ENCODE measurements around the gene TTLL4. TPM values are rescaled to one million over a fixed set of nuclear protein-coding genes. Genes with fewer than 3 reads are reported as not detected.
A peak's percentile ranks its signal among the peaks of the same experiment; 100 is the strongest.

Gene TTLL4
- total RNA-seq, 4 donors from 2014 or later = 18.9 to 43.5 (median 25.2) TPM

- no peak overlapping the region for H3K27ac ChIP-seq
- H3K9me3 ChIP-seq = no peaks in the 10 kb centered on the region
- no peaks in the 10 kb centered on the region for H3K27me3 ChIP-seq
- no peak for DNase-seq (ENCODE audit: low spot score in 2 of 2)
- TF ChIP-seq POLR2AphosphoS5 (IDR thresholded peaks at IDR 0.05) (no peak), CTCF (IDR thresholded peaks at IDR 0.05) (no peak), EP300 (IDR thresholded peaks at IDR 0.05) (no peak), POLR2A (IDR thresholded peaks at IDR 0.05) (no peak)
- 97% methylated on average over 2 of the region's 2 CpGs for WGBS
- no peaks in the 10 kb centered on the region for H3K4me1 ChIP-seq
- H3K4me3 ChIP-seq = no peak overlapping the region
- no peaks in the 10 kb centered on the region for H3K36me3 ChIP-seq
Observed at GRCh38 chr2:218773881-218774280, 63.2 kb downstream of the TTLL4 start.

- peaks cover 10% of the 10 kb centered on the region for H3K4me1 ChIP-seq
- TF ChIP-seq CTCF (IDR thresholded peaks at IDR 0.05) (no peak), EP300 (IDR thresholded peaks at IDR 0.05) (no peak), POLR2AphosphoS5 (IDR thresholded peaks at IDR 0.05) (no peak), POLR2A (IDR thresholded peaks at IDR 0.05) (no peak)
- no peak overlapping the region for H3K27ac ChIP-seq
- H3K4me3 ChIP-seq = no peak overlapping the region
- WGBS = 97% methylated on average over 1 of the region's 1 CpG
- no peaks in the 10 kb centered on the region for H3K9me3 ChIP-seq
- H3K27me3 ChIP-seq = no peaks in the 10 kb centered on the region
- H3K36me3 ChIP-seq = no peaks in the 10 kb centered on the region
- DNase-seq (ENCODE audit: low spot score in 2 of 2) = no peak
Observed at GRCh38 chr2:218776488-218776887, 65.9 kb downstream of the TTLL4 start.

GRCh38 chr2:218777276-218777990, 66.8 kb downstream of the TTLL4 start:
- no peaks in the 10 kb centered on the region for H3K36me3 ChIP-seq
- peaks cover 12% of the 10 kb centered on the region for H3K4me1 ChIP-seq
- H3K27me3 ChIP-seq = no peaks in the 10 kb centered on the region
- no peaks in the 10 kb centered on the region for H3K9me3 ChIP-seq
- TF ChIP-seq POLR2AphosphoS5 (IDR thresholded peaks at IDR 0.05) = no peak
- TF ChIP-seq EP300 (IDR thresholded peaks at IDR 0.05) = no peak
- no peak for TF ChIP-seq CTCF (IDR thresholded peaks at IDR 0.05)
- H3K4me3 ChIP-seq = no peak overlapping the region
- WGBS = 91% methylated on average over 9 of the region's 9 CpGs
- no peak for DNase-seq (ENCODE audit: low spot score in 2 of 2)
- no peak overlapping the region for H3K27ac ChIP-seq

GRCh38 chr2:218780046-218780445, 69.4 kb downstream of the TTLL4 start:
- no peaks in the 10 kb centered on the region for H3K36me3 ChIP-seq
- no peaks in the 10 kb centered on the region for H3K9me3 ChIP-seq
- no peak overlapping the region for H3K27ac ChIP-seq
- peaks cover 27% of the 10 kb centered on the region for H3K4me1 ChIP-seq
- 78% methylated on average over 2 of the region's 2 CpGs for WGBS
- DNase-seq (ENCODE audit: low spot score in 2 of 2) = no peak
- no peak overlapping the region for H3K4me3 ChIP-seq
- TF ChIP-seq EP300 (IDR thresholded peaks at IDR 0.05) (no peak), CTCF (IDR thresholded peaks at IDR 0.05) (no peak), POLR2AphosphoS5 (IDR thresholded peaks at IDR 0.05) (no peak), POLR2A (IDR thresholded peaks at IDR 0.05) (no peak)
- H3K27me3 ChIP-seq = no peaks in the 10 kb centered on the region

GRCh38 chr2:218780851-218781690, 70.4 kb downstream of the TTLL4 start:
- no peak for TF ChIP-seq POLR2AphosphoS5 (IDR thresholded peaks at IDR 0.05)
- no peak for TF ChIP-seq POLR2A (IDR thresholded peaks at IDR 0.05)
- no peak for TF ChIP-seq EP300 (IDR thresholded peaks at IDR 0.05)
- TF ChIP-seq CTCF (IDR thresholded peaks at IDR 0.05) = no peak
- Histone ChIP-seq H3K27ac (peak overlapping the region; percentile 88), H3K9me3 (no peaks in the 10 kb centered on the region), H3K4me1 (peaks cover 31% of the 10 kb centered on the region), H3K4me3 (peak overlapping the region; percentile 64), H3K27me3 (no peaks in the 10 kb centered on the region), H3K36me3 (no peaks in the 10 kb centered on the region)
- 29% methylated on average over 15 of the region's 15 CpGs for WGBS
- no peak for DNase-seq (ENCODE audit: low spot score in 2 of 2)

Measured in suprapubic skin (tissue), 4 donors.